ENCODE data around the gene BEGAIN.

The BEGAIN gene

GRCh38 chr14:100553471-100553870 lies 33.7 kb downstream of the BEGAIN start:
- no peak for TF ChIP-seq CTCF (IDR thresholded peaks at IDR 0.05; ENCODE audit: extremely low read depth, missing control alignments)
- no peak for DNase-seq (ENCODE audit: low spot score)

GRCh38 chr14:100552524-100553125 lies 34.6 kb downstream of the BEGAIN start:
- DNase-seq (ENCODE audit: low spot score), result no peak
- no peak for TF ChIP-seq CTCF (IDR thresholded peaks at IDR 0.05; ENCODE audit: extremely low read depth, missing control alignments)

- DNase-seq (ENCODE audit: low spot score), result no peak
- TF ChIP-seq CTCF (IDR thresholded peaks at IDR 0.05; ENCODE audit: extremely low read depth, missing control alignments), result no peak
Measured at GRCh38 chr14:100551056-100551455, 36.2 kb downstream of the BEGAIN start.

- no peak for DNase-seq (ENCODE audit: low spot score)
- TF ChIP-seq CTCF (IDR thresholded peaks at IDR 0.05; ENCODE audit: extremely low read depth, missing control alignments), result no peak
Measured at GRCh38 chr14:100549834-100550625, 37.2 kb downstream of the BEGAIN start.

DNA sequence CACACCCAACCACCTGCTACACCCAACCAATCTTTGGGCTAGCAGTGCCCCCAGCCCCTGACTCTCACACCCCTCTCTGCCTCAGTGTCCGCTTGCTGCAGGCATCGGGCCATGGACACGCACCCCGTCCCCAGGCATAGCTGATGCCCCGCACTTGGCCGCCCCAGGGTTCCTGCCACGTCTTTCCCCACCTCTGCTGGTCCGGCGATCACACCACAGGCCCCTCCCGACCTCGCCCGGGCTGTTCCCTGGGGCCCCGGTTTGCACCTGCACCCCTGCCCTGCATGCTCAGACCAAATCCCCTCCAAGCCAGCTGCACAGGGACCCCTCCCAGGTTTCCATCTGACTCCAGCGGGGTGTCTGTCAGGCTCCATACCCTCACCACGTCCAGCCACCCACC lies 38.3 kb downstream of the BEGAIN start:
- no peak for TF ChIP-seq CTCF (IDR thresholded peaks at IDR 0.05; ENCODE audit: extremely low read depth, missing control alignments)

DNA sequence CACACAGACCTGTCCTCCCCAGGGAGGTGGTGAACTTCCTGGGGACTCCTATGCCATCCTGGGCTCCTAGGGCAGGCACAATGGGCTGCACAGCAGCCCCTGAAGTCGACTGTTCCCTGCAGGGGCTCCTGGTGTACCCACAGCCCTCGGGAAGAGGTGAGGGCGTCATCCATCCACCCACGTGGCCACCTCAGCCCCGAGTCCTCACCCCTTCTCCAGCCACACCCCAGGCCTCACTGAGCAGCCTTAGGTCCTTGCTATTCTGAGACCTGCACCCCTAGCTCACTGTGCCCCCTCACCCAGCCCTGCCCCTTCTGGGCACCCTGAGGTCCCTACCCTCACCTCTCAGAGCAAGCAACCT lies 38.9 kb downstream of the BEGAIN start:
- DNase-seq (ENCODE audit: low spot score), result no peak
- no peak for TF ChIP-seq CTCF (IDR thresholded peaks at IDR 0.05; ENCODE audit: extremely low read depth, missing control alignments)

More for the DNA sequence above, 38.3 kb downstream of the BEGAIN start:
- no peak for DNase-seq (ENCODE audit: low spot score)

- no peak for TF ChIP-seq CTCF (IDR thresholded peaks at IDR 0.05; ENCODE audit: extremely low read depth, missing control alignments)
- DNase-seq (ENCODE audit: low spot score), result no peak
Measured at GRCh38 chr14:100547633-100548294, 39.5 kb downstream of the BEGAIN start.
